Osteoblast (primary cell): ENCODE measurements around the gene CORO2A. TPM values are rescaled to one million over a fixed set of nuclear protein-coding genes. Genes with fewer than 3 reads are reported as not detected.
A peak's percentile ranks its signal among the peaks of the same experiment; 100 is the strongest.

Source experiments
- DNase-seq: peaks from one replicate; pipeline ENCODE4 v3.0.0; 2011; ENCODE audit warnings: low spot score, mixed read lengths; ENCODE audit not compliant: insufficient read length; ENCODE audit errors: missing footprints
- H2AFZ ChIP-seq: 2 replicates; pipeline ENCODE4 v1.6.0; 2011; ENCODE audit warnings: mild to moderate bottlenecking, low read length
- H3K27ac ChIP-seq: 2 replicates; pipeline ENCODE4 v1.5.1; 2011; ENCODE audit warnings: mild to moderate bottlenecking, low read depth, low read length, moderate library complexity
- H3K27me3 ChIP-seq: 2 replicates; pipeline ENCODE4 v1.6.0; 2012; ENCODE audit warnings: mild to moderate bottlenecking, control low read depth, inconsistent platforms, low read length, moderate library complexity; ENCODE audit not compliant: insufficient read depth
- H3K36me3 ChIP-seq: 2 replicates; pipeline ENCODE4 v1.5.1; 2011; ENCODE audit warnings: mild to moderate bottlenecking, low read length, control low read depth, moderate library complexity; ENCODE audit not compliant: insufficient read depth
- H3K4me1 ChIP-seq: 2 replicates; pipeline ENCODE4 v1.5.1; 2011; ENCODE audit warnings: mild to moderate bottlenecking, low read length, control low read depth, moderate library complexity; ENCODE audit not compliant: insufficient read depth
- H3K4me2 ChIP-seq: 2 replicates; pipeline ENCODE4 v1.6.0; 2011; ENCODE audit warnings: mild to moderate bottlenecking, low read length; ENCODE audit not compliant: insufficient read depth
- H3K4me3 ChIP-seq: fragments of 200-600 bp; sonication (generic); 3 replicates; pipeline ENCODE4 v1.5.1; 2012; ENCODE audit warnings: mild to moderate bottlenecking, low read length, inconsistent platforms; ENCODE audit not compliant: insufficient read depth
- H3K79me2 ChIP-seq: 2 replicates; pipeline ENCODE4 v1.6.0; 2012; ENCODE audit warnings: mild to moderate bottlenecking, low read length, control low read depth, inconsistent platforms; ENCODE audit not compliant: insufficient read depth
- H3K9me3 ChIP-seq: 2 replicates; pipeline ENCODE4 v1.5.1; 2011; ENCODE audit warnings: low read depth, low read length, control low read depth
- H4K20me1 ChIP-seq: 2 replicates; pipeline ENCODE4 v1.6.0; 2012; ENCODE audit warnings: mild to moderate bottlenecking, low read length, control low read depth; ENCODE audit not compliant: insufficient read depth
- total RNA-seq: library from RNA; depleted of rRNA; stranded (reverse); fragments of >200 nt; gene quantifications from 2 replicates; pipeline ENCODE4 v1.2.3, GENCODE V29; 2012
- TF ChIP-seq, protein P1 (sequence below): IDR thresholded peaks from 2 replicates; pipeline ENCODE4 v1.5.1; 2011; ENCODE audit warnings: mild to moderate bottlenecking, low read depth, low read length, moderate library complexity; ENCODE audit errors: extremely low read depth

Gene CORO2A, protein sequence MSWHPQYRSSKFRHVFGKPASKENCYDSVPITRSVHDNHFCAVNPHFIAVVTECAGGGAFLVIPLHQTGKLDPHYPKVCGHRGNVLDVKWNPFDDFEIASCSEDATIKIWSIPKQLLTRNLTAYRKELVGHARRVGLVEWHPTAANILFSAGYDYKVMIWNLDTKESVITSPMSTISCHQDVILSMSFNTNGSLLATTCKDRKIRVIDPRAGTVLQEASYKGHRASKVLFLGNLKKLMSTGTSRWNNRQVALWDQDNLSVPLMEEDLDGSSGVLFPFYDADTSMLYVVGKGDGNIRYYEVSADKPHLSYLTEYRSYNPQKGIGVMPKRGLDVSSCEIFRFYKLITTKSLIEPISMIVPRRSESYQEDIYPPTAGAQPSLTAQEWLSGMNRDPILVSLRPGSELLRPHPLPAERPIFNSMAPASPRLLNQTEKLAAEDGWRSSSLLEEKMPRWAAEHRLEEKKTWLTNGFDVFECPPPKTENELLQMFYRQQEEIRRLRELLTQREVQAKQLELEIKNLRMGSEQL
- total RNA-seq: 0.29 and 0.72 TPM in 2 replicates

GRCh38 chr9:98192503-98193335 lies at the start of gene CORO2A:
CORO2A (minus strand) TSS chr9:98192637; CDS start chr9:98157660, 34,977 bp downstream.
- H2AFZ ChIP-seq: peak within 1 kb of the TSS; percentile 70
- peak; percentile 98 for DNase-seq
- H3K36me3 ChIP-seq: peaks cover 8% of the 10 kb centered on the region
- H3K79me2 ChIP-seq: no peaks in the 10 kb centered on the region
- H3K4me1 ChIP-seq: peaks cover 5% of the 10 kb centered on the region
- no peaks in the 10 kb centered on the region for H3K9me3 ChIP-seq
- H3K4me3 ChIP-seq: peak within 1 kb of the TSS; percentile 82
- no peaks in the 10 kb centered on the region for H4K20me1 ChIP-seq
- H3K27me3 ChIP-seq: peaks cover 7% of the 10 kb centered on the region
- no peak within 1 kb of the TSS for H3K27ac ChIP-seq
- H3K4me2 ChIP-seq: peak within 1 kb of the TSS; percentile 93
- TF ChIP-seq, protein P1, sequence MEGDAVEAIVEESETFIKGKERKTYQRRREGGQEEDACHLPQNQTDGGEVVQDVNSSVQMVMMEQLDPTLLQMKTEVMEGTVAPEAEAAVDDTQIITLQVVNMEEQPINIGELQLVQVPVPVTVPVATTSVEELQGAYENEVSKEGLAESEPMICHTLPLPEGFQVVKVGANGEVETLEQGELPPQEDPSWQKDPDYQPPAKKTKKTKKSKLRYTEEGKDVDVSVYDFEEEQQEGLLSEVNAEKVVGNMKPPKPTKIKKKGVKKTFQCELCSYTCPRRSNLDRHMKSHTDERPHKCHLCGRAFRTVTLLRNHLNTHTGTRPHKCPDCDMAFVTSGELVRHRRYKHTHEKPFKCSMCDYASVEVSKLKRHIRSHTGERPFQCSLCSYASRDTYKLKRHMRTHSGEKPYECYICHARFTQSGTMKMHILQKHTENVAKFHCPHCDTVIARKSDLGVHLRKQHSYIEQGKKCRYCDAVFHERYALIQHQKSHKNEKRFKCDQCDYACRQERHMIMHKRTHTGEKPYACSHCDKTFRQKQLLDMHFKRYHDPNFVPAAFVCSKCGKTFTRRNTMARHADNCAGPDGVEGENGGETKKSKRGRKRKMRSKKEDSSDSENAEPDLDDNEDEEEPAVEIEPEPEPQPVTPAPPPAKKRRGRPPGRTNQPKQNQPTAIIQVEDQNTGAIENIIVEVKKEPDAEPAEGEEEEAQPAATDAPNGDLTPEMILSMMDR: peak; percentile 36

DNA sequence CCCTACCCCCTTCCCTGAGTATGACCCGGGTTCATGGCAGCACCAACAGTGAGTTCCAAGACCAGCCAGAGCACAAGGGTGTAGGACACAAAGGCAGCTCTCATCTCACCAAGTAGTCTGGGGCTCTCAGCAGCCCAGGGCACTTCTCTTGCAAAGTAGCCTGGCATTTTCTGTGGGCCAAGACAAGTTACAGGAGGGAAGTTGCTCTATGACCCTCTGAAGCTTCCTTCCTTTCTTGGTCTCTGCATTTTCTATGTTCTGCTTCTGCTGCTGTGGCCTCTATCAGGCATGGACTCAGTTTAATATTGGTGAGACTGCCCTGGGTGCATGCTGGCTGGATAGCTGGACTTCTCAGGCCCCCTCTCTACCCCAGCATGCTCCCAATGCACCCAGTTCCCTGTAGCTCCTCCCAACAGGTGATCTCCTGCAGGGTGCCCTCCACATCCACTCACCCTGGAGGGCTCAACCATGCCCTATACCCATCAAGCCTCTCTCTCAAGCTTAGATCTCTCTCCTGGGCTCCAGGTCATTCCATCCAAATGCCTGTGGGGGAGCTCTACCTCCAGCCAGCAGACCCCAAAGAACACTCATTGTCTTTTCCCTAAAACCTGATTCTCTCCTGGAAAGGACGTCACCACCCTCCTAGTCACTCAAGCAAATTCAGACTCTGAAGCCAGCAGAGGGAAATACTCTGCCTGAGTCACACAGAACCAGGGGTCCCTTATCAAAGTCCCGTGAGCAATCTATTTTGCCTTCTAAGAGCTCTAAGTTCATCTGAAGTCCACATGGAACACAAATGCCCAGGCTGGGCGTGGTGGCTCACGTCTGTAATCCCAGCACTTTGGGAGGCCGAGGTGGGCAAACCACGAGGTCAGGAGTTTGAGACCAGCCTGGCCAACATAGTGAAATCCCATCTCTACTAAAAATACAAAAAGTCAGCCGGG lies 49.2 kb upstream of the CORO2A start:
- Histone ChIP-seq H3K27me3 (no peaks in the 10 kb centered on the region), H3K9me3 (no peaks in the 10 kb centered on the region), H4K20me1 (no peaks in the 10 kb centered on the region), H3K79me2 (peaks cover 76% of the 10 kb centered on the region), H3K4me2 (no peak overlapping the region), H3K4me1 (no peaks in the 10 kb centered on the region), H3K4me3 (no peak overlapping the region), H3K27ac (no peak overlapping the region), H3K36me3 (peaks cover 67% of the 10 kb centered on the region), H2AFZ (no peak overlapping the region)
- TF ChIP-seq, protein P1: peak; percentile 10
- DNase-seq: no peak

DNA sequence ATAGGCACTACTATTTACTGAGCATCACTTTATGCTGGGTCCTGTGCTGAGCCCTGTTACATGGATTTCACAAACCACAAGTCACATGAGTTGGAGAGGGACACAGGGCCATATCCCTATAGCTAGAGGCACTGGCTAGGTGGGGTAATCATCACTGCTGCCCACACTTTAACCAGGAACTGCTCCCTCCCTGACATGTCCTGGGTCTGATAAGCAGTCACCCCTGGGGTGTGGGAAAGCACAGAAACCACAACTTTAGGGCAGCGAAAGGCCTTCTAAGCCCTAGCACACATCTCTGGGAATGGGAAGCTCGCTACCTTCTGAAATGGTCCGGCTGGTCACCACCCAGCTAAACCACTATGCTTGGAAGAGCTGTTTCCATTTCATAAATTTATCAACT lies 48.0 kb upstream of the CORO2A start:
- Histone ChIP-seq H3K27ac (peak overlapping the region; percentile 15), H4K20me1 (no peaks in the 10 kb centered on the region), H2AFZ (no peak overlapping the region), H3K27me3 (no peaks in the 10 kb centered on the region), H3K4me1 (no peaks in the 10 kb centered on the region), H3K36me3 (peaks cover 58% of the 10 kb centered on the region), H3K9me3 (no peaks in the 10 kb centered on the region), H3K79me2 (peaks cover 72% of the 10 kb centered on the region), H3K4me3 (no peak overlapping the region), H3K4me2 (no peak overlapping the region)
- TF ChIP-seq, protein P1: no peak
- no peak for DNase-seq
